HG02840 (cell line): ENCODE data around the gene PDZD8.

ENCODE experiments used
- ATAC-seq: cut with Tn5 transposase; IDR thresholded peaks from one replicate; pipeline ENCODE4 v1.9.1; 2021; ENCODE audit warnings: mild to moderate bottlenecking, moderate library complexity, moderate number of reproducible peaks; ENCODE audit not compliant: unreplicated experiment, low FRiP score

PDZD8 gene, protein sequence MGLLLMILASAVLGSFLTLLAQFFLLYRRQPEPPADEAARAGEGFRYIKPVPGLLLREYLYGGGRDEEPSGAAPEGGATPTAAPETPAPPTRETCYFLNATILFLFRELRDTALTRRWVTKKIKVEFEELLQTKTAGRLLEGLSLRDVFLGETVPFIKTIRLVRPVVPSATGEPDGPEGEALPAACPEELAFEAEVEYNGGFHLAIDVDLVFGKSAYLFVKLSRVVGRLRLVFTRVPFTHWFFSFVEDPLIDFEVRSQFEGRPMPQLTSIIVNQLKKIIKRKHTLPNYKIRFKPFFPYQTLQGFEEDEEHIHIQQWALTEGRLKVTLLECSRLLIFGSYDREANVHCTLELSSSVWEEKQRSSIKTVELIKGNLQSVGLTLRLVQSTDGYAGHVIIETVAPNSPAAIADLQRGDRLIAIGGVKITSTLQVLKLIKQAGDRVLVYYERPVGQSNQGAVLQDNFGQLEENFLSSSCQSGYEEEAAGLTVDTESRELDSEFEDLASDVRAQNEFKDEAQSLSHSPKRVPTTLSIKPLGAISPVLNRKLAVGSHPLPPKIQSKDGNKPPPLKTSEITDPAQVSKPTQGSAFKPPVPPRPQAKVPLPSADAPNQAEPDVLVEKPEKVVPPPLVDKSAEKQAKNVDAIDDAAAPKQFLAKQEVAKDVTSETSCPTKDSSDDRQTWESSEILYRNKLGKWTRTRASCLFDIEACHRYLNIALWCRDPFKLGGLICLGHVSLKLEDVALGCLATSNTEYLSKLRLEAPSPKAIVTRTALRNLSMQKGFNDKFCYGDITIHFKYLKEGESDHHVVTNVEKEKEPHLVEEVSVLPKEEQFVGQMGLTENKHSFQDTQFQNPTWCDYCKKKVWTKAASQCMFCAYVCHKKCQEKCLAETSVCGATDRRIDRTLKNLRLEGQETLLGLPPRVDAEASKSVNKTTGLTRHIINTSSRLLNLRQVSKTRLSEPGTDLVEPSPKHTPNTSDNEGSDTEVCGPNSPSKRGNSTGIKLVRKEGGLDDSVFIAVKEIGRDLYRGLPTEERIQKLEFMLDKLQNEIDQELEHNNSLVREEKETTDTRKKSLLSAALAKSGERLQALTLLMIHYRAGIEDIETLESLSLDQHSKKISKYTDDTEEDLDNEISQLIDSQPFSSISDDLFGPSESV

DNA sequence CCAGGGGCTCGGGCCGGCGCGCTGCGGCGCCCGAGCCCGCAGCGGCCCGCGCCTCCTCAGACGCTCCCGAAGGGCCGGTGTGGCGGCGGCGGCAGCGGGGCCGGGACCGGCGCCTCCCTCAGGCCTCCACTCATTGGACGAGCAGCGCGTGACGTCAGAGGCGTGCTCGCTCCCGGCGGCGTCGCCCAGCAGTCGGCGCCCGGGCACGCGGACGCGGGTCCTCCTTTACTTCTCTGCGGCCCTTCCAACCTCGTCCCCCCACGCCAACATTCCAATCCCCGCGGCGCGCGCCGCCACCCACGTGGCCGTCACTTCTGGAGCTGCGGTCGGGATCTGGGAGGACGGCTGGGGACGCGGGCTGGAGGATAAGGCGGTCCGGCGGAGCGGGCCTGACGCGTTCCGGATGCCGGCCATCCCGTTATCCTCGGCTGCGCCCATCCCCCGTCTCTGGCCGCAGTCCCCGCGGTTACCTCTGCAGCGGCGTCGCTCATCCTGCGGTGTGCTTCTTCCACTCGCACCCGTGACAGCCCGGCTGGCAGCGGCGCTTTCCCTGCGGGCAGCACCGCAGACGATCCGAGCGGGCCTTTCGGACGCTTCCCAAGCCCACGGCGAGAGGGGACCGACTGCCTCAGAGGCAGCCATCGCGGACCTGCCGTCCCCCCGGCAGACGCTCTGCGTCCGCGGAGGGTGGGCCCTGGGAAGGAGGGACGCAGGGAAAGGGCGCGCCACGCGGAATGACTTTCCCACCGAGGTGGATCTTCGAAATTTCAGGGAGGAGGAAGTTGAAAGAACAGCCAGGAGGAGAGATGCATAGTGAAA, at the start of gene PDZD8:
Gene PDZD8, minus strand, starts transcription at position 81 of the 819 bp plus-strand sequence. CDS start 213 bp downstream, outside the sequence.
- peak; percentile 78 for ATAC-seq

DNA sequence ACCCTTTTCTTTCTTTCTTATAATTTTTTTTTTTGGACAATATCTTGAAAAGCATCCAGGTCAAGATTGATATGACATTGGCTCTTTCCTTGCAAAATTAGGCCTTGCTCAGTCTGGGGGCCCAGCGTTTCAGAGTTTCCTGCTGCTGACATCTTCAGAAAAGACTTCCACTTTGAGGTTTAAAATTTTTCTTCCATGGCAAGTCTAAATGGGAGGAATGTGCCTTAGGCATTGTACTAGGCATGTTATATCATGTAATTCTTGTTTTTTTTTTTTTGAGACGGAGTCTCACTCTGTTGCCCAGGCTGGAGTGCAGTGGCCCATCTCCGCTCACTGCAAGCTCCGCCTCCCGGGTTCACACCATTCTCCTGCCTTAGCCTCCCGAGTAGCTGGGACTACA, 48.9 kb upstream of the PDZD8 start:
- ATAC-seq, result no peak

DNA sequence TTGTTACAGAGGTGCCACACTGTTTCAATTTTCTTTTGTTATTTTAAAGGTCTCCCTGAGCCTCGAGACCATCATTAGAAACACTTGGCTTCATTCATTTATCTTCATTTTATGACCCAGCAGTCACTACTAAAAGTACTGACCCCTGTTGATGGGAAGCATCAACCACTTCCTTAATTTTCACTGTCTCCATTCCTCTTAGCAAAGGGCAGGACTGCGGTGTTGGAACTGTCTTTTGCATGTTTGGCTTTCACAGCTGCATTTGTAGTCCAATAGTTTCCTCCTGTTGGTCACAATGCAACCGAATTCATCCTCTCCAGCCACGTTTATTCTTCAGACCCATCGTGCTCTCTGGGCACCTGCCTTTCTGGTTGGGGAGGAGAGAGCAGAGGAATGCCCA, 46.7 kb upstream of the PDZD8 start:
- ATAC-seq, result no peak

DNA sequence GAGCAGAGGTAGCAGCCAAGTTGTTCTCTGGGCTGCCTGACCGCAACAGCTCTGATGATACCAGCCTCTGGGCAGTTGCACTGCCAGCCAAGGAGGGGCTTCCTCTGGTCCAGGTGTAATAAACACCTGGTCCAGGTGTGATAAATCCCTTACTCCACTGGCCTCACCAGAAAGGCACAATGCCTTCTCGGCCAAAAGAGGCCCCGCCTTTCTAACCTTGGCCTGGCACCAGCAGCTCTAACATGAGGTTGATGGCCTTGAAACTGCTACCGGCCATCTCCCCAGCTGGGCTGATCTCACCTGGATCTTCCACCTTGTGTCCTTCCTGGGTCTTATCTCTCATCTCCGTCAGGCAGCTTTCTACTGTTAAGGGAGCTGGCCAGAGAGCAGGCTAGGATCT, 45.5 kb upstream of the PDZD8 start:
- ATAC-seq, result no peak

DNA sequence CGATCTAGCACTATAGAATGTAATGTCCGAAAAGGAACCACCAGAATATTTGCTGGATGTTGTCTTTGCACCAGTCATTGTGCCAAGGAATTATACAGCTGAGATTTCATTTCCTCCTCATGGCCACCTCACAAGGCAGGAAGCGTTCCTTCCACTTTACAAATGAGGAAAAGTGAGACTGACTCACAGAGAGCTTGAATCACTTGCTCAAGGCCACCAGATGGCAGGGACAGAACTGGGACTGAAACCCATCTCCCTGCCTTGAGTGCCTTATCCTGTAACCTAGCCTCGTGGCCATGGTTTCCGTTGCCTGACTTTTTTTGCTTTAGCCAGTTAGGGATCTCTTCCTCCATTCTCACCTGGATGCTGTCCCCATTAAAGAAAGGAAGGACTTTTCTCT, 44.7 kb upstream of the PDZD8 start:
- ATAC-seq, result no peak

DNA sequence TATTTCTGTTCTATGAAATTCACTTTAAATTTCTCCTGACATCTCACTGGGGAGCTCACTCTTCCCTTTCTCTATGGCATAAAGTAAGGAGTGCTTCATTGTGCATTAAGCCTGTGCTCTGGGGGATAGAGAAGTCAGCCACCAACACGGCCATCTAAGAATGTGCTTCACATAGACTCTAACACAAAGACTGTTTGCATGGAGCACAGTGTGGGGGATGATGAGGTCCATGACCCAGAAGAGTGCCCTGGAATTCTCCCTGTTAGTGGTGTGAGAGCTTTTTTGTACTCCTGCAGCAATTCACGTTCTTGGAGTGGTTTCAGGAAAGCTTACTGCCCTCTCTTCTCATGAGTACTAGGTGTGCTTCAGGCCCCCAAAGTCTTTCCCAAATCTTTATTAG, 43.9 kb upstream of the PDZD8 start:
- no peak for ATAC-seq

DNA sequence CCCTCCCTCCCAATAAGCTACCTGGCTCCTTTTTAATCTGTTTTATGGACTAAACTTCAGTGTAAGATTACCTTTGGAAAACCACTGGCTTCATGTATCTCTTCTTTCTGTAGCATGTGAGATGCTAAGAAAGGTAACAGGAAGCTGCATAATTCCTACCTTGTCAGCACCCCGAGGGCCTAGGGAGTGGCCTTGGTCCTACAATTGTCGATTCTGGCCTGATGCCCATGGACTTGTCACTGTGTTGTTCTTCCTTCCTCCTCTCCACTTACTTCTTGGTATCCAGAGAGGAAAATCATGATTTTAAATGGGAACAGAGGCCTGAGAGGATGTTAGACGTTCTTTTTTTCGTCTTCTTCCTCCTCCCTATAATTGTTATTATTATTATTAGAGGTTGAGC, 42.9 kb upstream of the PDZD8 start:
- ATAC-seq, result no peak

DNA sequence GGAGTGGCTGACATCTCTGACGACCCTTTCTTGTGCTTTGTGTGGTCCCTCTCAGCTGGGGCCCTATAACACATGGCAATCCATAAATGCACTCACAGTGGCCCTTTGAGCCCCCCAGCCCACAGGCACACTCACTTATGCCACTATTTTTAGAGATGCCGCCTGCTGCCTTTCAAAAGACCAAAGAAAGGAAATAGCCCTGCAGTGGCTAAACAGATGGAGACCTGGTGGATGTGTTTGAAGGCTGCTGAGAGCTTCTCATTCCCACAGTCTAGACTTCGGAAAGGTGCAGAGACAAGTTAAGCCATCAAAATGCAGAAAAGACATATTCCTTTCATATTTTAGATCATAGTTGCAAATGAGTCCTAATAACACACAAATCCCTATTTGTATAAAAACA, 42.0 kb upstream of the PDZD8 start:
- no peak for ATAC-seq

DNA sequence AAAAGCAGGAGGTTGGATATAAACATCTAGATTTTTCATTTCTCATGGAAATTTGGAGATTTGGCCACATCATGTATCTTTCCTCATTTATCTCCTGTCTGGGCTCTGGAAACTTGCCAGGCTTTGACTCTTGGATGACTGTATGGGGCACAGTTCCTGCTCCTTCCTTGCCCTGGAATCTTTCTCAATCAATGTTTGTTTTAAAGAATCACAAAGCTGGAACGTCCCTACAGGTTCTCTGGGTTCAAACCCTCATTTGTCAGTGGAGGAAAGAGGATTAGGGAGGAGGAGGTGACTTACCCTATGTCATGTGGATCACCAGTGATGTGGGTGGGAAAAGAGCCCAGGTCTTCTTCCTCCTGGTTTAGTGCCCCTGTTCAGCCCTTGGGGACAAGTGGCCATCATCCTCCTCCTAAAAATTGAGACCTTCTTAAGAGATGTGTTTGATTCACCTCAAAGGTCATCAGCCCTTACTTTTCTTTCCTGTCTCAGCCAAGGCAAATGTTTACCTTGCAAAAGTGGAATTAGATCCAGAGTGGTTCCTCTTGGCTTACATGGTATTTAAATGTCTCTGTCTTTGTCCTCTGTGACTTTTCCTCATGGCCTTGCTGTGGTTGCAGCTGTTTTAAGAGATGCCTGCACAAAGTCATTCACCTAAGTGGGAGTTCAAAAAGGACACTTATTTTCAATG, 38.8 kb upstream of the PDZD8 start:
- ATAC-seq, result no peak

DNA sequence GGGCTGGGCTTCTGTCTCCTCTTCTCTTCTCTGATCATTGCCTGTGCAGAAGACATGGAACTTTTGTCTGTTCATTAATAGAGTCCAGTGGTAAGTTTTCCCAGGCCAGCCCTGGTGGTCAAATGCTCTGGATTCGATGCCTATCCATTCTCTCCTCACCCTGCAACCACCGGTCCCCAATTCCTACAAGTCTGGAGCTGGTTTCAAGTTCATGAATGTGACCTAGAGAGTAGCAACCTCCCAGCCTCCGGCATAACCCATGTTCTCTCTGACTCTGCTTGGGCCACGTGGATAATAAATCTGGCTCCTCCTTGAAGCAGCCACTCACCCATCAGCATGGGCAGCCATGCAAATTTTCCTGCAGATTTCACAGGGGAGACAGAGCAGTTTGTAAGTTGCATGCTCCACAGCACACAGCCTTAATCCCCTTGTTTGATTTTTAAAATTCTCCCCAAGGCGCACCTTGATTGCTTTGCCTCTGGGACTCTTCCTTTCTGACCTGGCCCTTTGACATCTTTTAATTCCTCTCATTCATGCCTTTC, 37.3 kb upstream of the PDZD8 start:
- no peak for ATAC-seq

DNA sequence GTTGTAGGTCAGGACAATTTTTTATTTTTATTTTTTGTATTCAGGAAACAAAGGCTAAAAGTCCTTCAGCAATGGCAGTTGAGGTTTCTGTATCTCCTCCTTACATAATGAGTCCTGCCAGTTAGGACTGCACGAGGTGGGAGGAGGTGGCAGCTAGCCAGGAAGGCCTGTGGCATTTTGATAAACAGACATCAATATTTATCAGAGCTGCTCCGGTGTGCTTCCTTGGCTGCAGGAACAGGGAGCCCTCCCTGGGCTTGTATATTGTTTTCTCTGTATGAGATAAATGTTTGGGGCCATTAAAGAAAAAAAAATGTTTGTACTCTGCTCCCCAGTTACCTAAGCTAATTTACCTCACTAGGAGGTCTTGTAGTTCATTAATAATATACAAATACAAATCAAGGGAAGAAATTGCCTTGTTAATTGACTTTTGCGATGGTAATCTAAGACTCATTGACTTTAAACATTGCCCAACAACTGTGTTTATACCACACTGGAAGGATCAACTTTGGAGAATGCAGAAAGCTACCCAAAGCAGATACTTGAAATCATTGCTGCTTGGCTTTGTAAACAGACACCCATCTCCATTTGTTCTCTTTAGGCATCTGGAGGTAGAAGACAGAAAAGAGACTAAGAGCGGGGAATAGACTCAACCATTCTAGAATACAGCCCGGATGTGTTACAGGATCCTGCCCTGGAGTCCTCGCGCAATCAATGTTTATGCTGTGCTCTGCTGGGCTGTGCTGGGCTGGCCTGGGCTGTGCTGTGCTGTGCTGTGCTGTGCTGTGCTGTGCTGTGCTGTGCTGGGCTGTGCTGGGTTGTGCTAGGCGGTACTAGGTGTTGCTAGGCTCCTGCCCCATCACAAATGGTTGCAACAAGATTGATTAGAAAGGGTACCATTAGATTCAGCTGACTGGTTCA, 36.5 kb upstream of the PDZD8 start:
- ATAC-seq, result no peak

DNA sequence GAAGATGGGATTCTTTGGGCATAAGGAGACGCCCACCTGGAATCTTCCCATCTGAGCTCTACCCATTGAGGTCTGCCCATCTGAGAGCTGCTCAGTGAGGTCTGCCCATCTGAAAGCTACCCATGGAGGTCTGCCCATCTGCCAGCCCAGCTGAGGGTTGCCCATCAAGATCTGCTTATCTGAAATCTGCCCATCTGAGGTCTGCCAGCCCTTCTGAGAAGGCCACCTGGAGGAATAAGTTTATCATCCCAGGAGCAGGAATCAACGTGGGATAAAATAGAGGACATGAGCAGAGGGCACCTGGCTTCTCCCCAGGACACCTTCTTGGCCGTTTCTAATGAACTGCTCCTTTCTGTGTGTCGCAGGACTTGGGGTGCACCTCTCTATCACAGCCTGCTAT, 35.3 kb upstream of the PDZD8 start:
- ATAC-seq, result no peak

DNA sequence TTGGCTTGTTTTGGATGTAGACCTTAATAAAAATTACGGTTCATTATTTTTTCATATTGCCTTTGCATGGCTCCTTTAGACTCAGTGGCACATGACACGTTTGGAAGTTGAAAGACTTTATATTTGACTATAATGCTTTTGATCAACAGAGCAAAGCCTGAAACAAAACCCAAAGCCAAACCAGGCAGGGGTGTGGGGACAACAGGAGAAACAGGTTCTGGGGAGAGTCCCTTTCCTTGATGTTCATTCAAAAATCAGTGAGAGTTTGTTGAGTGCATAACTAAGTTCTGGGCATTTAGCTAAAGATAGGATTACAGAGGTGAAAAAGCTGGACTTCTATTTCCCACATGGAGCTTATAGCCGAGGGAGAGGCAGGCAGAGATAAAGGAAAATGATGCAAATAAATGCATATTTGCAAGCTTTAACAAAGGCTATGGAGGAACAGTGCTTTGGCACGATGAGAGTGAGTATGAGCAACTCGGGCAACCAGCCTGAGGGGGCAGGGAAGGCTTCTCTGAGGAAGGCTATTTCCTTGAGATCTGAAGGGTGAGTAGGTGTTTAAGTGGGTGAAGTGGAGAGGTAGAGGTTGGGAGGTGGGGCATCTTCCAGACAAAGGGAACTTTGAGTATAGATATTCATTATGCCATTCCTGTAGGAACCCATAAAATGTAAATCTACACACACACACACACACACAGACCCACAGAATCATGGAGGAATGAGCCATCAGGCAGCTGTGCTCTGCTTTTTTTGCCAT, 34.5 kb upstream of the PDZD8 start:
- ATAC-seq, result no peak

DNA sequence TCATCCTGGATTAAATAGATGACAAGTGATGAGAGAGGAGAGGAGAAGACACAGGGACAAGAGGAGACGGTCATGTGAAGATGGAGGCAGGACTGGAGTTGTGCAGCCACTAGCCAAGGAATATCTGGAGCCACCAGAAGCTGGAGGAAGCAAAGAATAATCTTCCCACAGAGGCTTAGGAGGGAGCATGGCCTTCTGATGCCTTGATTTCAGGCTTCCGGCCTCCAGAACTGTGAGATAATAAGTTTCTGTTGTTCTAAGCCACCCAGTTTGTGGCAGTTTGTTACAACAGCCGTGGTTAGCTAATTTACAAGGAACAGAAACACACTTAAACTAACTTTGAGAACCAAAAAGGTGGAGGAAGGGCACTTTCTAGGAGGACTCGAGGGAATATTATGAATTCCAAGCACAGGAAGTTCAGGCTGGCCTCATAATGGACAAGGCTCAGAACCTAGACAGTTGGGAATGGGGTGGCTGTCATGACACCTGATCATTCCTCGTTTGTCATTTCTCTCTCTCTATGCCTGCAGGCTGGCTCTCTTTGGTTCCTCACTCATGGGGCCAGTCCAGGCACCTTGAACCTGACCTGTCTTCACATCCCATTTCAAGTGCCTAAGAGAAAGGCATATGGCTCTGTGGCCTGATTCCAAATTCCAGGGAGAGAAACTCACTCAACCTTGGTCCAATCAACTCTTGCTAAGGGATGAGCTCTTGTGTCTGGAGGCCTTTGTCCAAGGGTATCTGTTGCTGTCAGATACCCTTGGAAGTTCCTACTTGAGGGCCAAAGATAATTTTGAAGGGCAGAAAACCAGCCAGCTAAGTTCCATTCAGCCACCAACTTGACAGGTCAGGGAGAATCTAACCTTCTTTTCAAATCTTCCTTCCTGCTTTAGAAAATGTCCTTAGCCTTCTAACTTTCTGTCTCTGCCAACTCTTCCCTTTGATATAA, 33.5 kb upstream of the PDZD8 start:
- ATAC-seq, result no peak

DNA sequence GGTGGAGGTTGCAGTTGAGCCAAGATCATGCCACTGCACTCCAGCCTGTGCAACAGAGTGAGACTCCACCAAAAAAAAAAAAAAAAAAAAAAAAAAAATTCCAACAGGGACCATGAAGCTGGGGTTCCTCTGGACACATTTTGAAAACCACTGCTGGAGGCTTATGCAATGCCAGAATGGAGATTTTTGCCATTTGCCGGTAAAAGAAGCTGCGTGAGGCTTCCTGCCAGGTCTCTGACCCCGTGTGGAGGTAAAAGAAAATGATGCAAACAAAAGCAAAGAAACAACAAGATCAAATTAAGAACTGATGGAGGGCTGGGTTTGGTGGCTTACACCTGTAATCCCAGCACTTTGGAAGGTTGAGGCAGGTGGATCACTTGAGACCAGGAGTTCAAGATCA, 30.5 kb upstream of the PDZD8 start:
- no peak for ATAC-seq

DNA sequence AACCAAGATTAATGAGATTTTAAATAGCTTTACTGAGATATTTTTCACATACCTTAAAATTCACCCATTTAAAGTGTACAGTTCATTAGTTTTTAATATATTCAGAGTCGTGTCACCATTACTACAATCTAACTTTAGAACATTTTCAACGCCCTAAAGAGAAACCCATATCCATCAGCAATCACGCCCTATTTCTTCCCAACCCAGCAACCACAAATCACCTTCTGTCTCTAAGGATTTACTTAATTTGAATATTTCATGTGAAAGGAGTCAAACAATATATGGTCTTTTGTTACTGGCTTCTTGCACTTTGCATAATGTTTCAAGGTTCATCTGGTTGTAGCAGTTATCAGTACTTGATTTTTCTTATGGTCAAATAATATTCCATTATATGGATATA, 25.1 kb upstream of the PDZD8 start:
- no peak for ATAC-seq
